Thoracic aorta (tissue), 2 donors: ENCODE data around the gene SRGAP1. TPM values are rescaled to one million over a fixed set of nuclear protein-coding genes. Genes with fewer than 3 reads are reported as not detected.
"Not testable (repeated sequence)": the region's sequence is repeated elsewhere in the genome, so short reads cannot be mapped to it uniquely, and the experiment has no call there.

Source experiments
- ATAC-seq: fragments of 150-250 bp; one replicate; pipeline ENCODE4 v1.8.0; 2017; ENCODE audit warnings: low read depth; ENCODE audit not compliant: insufficient number of reproducible peaks, low FRiP score
- DNase-seq: peaks from one replicate; pipeline ENCODE4 v3.0.0-alpha.2; 2020; ENCODE audit warnings: low spot score
- H3K27ac ChIP-seq, 2 donors: fragments of 200-600 bp; sonication (generic); 1 replicate in 1 of 2; 2 replicates in 1 of 2; pipeline ENCODE4 v1.5.1; 2016; ENCODE audit warnings: mild to moderate bottlenecking in 2 of 2, moderate library complexity in 2 of 2
- H3K27me3 ChIP-seq: fragments of 200-600 bp; sonication (generic); replicated peaks from 2 replicates; pipeline ENCODE4 v1.6.0; 2016; ENCODE audit warnings: mild to moderate bottlenecking; ENCODE audit not compliant: insufficient read depth
- H3K36me3 ChIP-seq: fragments of 200-600 bp; sonication (generic); one replicate; pipeline ENCODE4 v1.5.1; 2016
- H3K4me1 ChIP-seq, 2 donors: fragments of 200-600 bp; sonication (generic); 1 replicate in 1 of 2; 2 replicates in 1 of 2; pipeline versions ENCODE4 v1.5.1 to v1.6.0; 2016; ENCODE audit warnings: low read depth in 2 of 2, mild to moderate bottlenecking in 1 of 2; ENCODE audit not compliant: control insufficient read depth in 1 of 2
- H3K4me3 ChIP-seq: fragments of 200-600 bp; sonication (generic); 2 replicates; pipeline ENCODE4 v1.5.1; 2016; ENCODE audit warnings: mild to moderate bottlenecking
- H3K9me3 ChIP-seq: fragments of 200-600 bp; sonication (generic); 2 replicates; pipeline ENCODE4 v1.5.1; 2016
- CTCF ChIP-seq: fragments of 200-600 bp; sonication (generic); IDR thresholded peaks from one replicate; pipeline ENCODE4 v1.5.1; 2019; ENCODE audit warnings: antibody characterized with exemption
- total RNA-seq, 2 donors: library from RNA; depleted of rRNA; stranded (reverse); fragments of >200 nt; gene quantifications; one replicate each; pipeline versions ENCODE4 v1.1.0 to v1.2.3, GENCODE V29; 2016

Gene SRGAP1
- total RNA-seq, 2 donors from 2014 or later, result 7.9 to 24.1 TPM

DNA sequence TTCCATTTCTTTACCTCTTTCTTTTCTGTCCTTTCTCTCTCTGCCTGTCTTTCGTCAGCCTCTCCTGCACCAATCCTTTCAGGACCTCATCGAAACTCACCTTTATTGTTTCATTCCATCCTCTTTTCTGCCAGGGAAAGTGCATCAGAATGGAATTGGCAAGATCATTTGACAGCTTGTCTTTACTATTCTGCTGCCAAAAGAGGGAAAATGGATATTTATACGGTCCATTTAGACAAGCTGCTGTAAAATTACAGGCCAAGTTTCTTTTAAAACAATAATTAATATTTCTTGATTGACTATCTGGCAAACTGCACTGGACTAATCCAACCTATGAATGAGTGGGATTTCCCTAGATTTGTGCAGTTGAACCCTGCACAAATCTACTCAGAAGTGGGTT, 7.6 kb upstream of the SRGAP1 start:
- Histone ChIP-seq H3K27me3 (no peaks in the 10 kb centered on the region), H3K4me1 (no peaks in the 10 kb centered on the region), H3K9me3 (no peaks in the 10 kb centered on the region), H3K36me3 (no peaks in the 10 kb centered on the region), H3K4me3 (no peak overlapping the region), H3K27ac (no peak overlapping the region)
- TF ChIP-seq CTCF, result no peak
- no peak for DNase-seq
- no peak for ATAC-seq

GRCh38 chr12:63838411-63838810, 6.1 kb upstream of the SRGAP1 start:
- ATAC-seq (no peak), DNase-seq (no peak)
- no peak overlapping the region for H3K27ac ChIP-seq
- no peaks in the 10 kb centered on the region for H3K36me3 ChIP-seq
- no peak overlapping the region for H3K4me3 ChIP-seq
- no peaks in the 10 kb centered on the region for H3K27me3 ChIP-seq
- no peaks in the 10 kb centered on the region for H3K9me3 ChIP-seq
- TF ChIP-seq CTCF, result no peak
- no peaks in the 10 kb centered on the region for H3K4me1 ChIP-seq

DNA sequence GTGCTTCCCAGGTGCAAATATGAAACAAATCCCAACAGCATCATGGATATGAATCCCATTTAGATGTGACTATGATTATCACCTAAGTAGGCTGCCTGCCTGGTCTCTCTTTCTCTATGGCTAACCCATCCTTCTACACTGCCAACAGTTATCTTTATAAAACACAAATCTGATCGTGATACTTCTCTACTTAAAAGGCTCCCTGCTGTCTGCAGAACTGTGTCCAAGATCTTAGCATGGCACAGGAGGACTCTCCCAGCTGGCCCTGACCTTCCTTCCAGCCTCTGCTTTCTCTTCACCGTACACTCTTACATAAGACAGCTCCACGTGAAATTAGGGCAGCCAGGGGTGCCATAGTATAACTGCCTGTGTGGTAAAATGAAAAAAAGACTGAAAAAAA, 3.5 kb upstream of the SRGAP1 start:
- Histone ChIP-seq H3K27ac (no peak overlapping the region), H3K36me3 (no peaks in the 10 kb centered on the region), H3K4me3 (no peak overlapping the region), H3K4me1 (peaks cover 8 to 10% of the 10 kb centered on the region in 2 donors), H3K27me3 (no peaks in the 10 kb centered on the region), H3K9me3 (no peaks in the 10 kb centered on the region)
- ATAC-seq (no peak), DNase-seq (no peak)
- TF ChIP-seq CTCF, result no peak

DNA sequence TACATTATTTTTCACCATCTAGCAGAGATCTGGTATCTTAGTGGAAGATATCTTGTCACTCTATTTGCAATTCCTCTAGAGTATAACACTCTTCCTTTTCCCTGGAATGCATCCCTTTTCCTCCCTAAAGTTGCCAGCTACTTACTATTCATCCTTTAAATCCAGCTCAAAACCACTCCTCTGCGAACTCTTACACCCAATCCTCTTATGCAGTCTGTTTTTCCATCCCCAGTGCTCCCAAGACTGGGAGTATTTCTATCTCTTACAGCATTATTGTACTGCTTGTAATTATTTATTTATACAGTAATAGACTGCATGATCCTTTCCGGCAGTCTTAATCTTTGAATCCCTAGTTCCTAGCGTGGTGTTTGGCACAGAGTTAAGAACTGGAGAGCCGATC, 2.9 kb upstream of the SRGAP1 start:
- H3K4me1 ChIP-seq, result peaks cover 10 to 15% of the 10 kb centered on the region in 2 donors
- ATAC-seq, result no peak
- H3K27ac ChIP-seq, result no peak overlapping the region
- no peaks in the 10 kb centered on the region for H3K9me3 ChIP-seq
- TF ChIP-seq CTCF, result no peak
- H3K36me3 ChIP-seq, result no peaks in the 10 kb centered on the region
- no peaks in the 10 kb centered on the region for H3K27me3 ChIP-seq
- no peak for DNase-seq
- no peak overlapping the region for H3K4me3 ChIP-seq

GRCh38 chr12:63842750-63843149, 1.8 kb upstream of the SRGAP1 start:
- not testable (repeated sequence) for ATAC-seq, H3K4me3 ChIP-seq
- H3K27ac ChIP-seq, result peak overlapping the region in 1 of 2 donors; percentile 94

DNA sequence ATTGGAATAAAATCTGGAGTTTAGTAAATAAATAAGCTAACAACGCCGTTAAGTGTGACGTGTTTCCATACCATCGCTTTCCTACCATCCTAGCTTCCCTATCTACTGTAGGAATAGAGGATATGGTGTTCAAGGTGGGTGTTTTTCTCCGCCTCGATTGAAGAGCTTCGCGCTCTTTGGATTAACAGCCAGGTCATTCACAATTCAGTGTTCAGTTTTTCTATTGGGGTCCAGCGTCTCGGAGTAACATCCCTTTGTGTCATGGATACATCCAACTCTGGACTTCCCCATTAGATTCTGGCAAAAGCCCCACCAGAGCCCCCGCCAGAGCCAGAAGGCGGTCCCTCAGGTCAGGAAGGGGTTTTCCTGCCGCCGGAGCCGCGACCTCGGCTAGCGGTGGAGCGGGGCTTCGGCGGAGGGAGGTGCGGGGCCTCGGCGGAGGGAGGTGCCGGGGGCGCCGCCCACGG, 1.2 kb upstream of the SRGAP1 start:
- TF ChIP-seq CTCF, result no peak
- Histone ChIP-seq H3K27ac (peak overlapping the region; percentile 91 to 94), H3K9me3 (no peaks in the 10 kb centered on the region), H3K27me3 (no peaks in the 10 kb centered on the region), H3K4me3 (peak overlapping the region; percentile 95), H3K4me1 (peaks cover 10 to 22% of the 10 kb centered on the region in 2 donors), H3K36me3 (no peaks in the 10 kb centered on the region)
- DNase-seq (no peak), ATAC-seq (no peak)

More at GRCh38 chr12:63842750-63843149, 1.8 kb upstream of the SRGAP1 start:
- DNase-seq, H3K27me3 ChIP-seq, H3K9me3 ChIP-seq, H3K36me3 ChIP-seq: not testable (repeated sequence)
- peaks cover 10 to 20% of the 10 kb centered on the region in 2 donors for H3K4me1 ChIP-seq
